Panc1 (cell line): ENCODE measurements around the gene ATG9A. TPM values are rescaled to one million over a fixed set of nuclear protein-coding genes. Genes with fewer than 3 reads are reported as not detected.
"Not testable (repeated sequence)": the region's sequence is repeated elsewhere in the genome, so short reads cannot be mapped to it uniquely, and the experiment has no call there.

Source experiments
- ATAC-seq: fragments of 200-7000 bp; cut with Tn5 transposase; 2 replicates; pipeline ENCODE4 v1.9.1; 2020; ENCODE audit warnings: mild to moderate bottlenecking, moderate library complexity
- BruUV-seq: library from RNA; stranded (reverse); fragments of 400-500 nt; replicated peaks from 2 replicates; lab custom pipeline; 2021; lab: Mats Ljungman, UMichigan
- CTCF ChIA-PET: fragments of 300-600 bp; sonication (Branson Sonifier 250); formaldehyde crosslinking; loops from one replicate; lab custom pipeline; 2022; ENCODE audit warnings: antibody characterized with exemption; lab: Charles Lee
- POLR2A ChIA-PET: fragments of 300-600 bp; sonication (Branson Sonifier 250); formaldehyde crosslinking; loops from one replicate; lab custom pipeline; 2022; ENCODE audit warnings: antibody characterized with exemption; lab: Charles Lee
- DNase-seq: peaks from one replicate; pipeline ENCODE4 v3.0.0-alpha.2; 2010; ENCODE audit warnings: low read depth, low spot score
- H3K27ac ChIP-seq: 2 replicates; pipeline ENCODE4 v1.5.1; 2011; ENCODE audit warnings: mild to moderate bottlenecking, low read length, inconsistent platforms
- H3K27me3 ChIP-seq: fragments of 200-500 bp; sonication (Bioruptor generic); 2 replicates; pipeline ENCODE4 v1.6.0; 2014; ENCODE audit warnings: low read length, inconsistent platforms; ENCODE audit not compliant: control insufficient read depth, insufficient read depth
- H3K36me3 ChIP-seq: fragments of 200-500 bp; sonication (Bioruptor generic); 2 replicates; pipeline ENCODE4 v1.5.1; 2014; ENCODE audit warnings: inconsistent platforms, mild to moderate bottlenecking, low read length, moderate library complexity; ENCODE audit not compliant: control insufficient read depth, insufficient read depth
- H3K4me1 ChIP-seq: 2 replicates; pipeline ENCODE4 v1.5.1; 2011; ENCODE audit warnings: inconsistent platforms, mild to moderate bottlenecking, low read length, moderate library complexity; ENCODE audit not compliant: control insufficient read depth, insufficient read depth
- H3K4me3 ChIP-seq, 2 experiments: 2 replicates each; pipeline ENCODE4 v1.5.1; 2011 to 2012; ENCODE audit warnings: low read depth in 2 of 2, low read length in 2 of 2, mild to moderate bottlenecking in 2 of 2, inconsistent platforms in 1 of 2, moderate library complexity in 1 of 2
- H3K9me3 ChIP-seq: fragments of 200-500 bp; sonication (Bioruptor generic); 2 replicates; pipeline ENCODE4 v1.5.1; 2014; ENCODE audit warnings: low read depth, mild to moderate bottlenecking, inconsistent platforms, low read length, moderate library complexity; ENCODE audit not compliant: control insufficient read depth, insufficient read depth
- CTCF ChIP-seq: fragments of 450-650 bp; IDR thresholded peaks from 2 replicates; pipeline ENCODE4 v1.5.1; 2017; ENCODE audit warnings: mild to moderate bottlenecking
- POLR2AphosphoS5 ChIP-seq: IDR thresholded peaks from 2 replicates; pipeline ENCODE4 v1.6.1; 2012; ENCODE audit warnings: mild to moderate bottlenecking, low read depth, low read length, moderate library complexity
- REST ChIP-seq, 2 experiments: IDR thresholded peaks; 2 replicates each; pipeline ENCODE4 v1.6.1; 2011 to 2012; ENCODE audit warnings: low read depth in 2 of 2, control low read depth in 1 of 2, low read length in 1 of 2, mild to moderate bottlenecking in 1 of 2, moderate library complexity in 1 of 2; ENCODE audit not compliant: insufficient read depth in 1 of 2
- SIN3A ChIP-seq: IDR thresholded peaks from 2 replicates; pipeline ENCODE4 v1.6.1; 2012; ENCODE audit warnings: low read depth, mild to moderate bottlenecking, low read length, moderate library complexity, borderline replicate concordance; ENCODE audit not compliant: insufficient read depth
- TCF7L2 ChIP-seq: IDR thresholded peaks from 2 replicates; pipeline ENCODE4 v1.6.1; 2011; ENCODE audit warnings: mild to moderate bottlenecking, low read depth, low read length, inconsistent platforms
- in situ Hi-C: cut with HindIII; loops from 2 replicates; pipeline ENCODE4 v1.10.0; 2016; ENCODE audit warnings: low sequenced_read_pairs, low pct_unique_long_range_greater_than_20kb
- intact Hi-C: fragments of 100-400 bp; cut with micrococcal nuclease; formaldehyde crosslinking; loops from one replicate; pipeline ENCODE4 v1.10.0; 2022; ENCODE audit not compliant: unreplicated experiment
- total RNA-seq: library from RNA; stranded (reverse); gene quantifications from one replicate; pipeline ENCODE4 v1.2.1, GENCODE V29; 2021; ENCODE audit not compliant: unreplicated experiment

ATG9A gene
- total RNA-seq, 1 experiment from 2014 or later: 75.1 TPM

GRCh38 chr2:219205165-219205538 is 24.3 kb downstream of the ATG9A start:
- intact Hi-C loops (no loop called here), in situ Hi-C loops (no loop called here)
- Histone ChIP-seq H3K9me3 (no peaks in the 10 kb centered on the region), H3K27ac (no peak overlapping the region), H3K4me3 (no peak overlapping the region), H3K4me1 (peaks cover 16% of the 10 kb centered on the region), H3K27me3 (no peaks in the 10 kb centered on the region), H3K36me3 (0 out of 2 replicates have a peak, but pooled peaks cover 2% of the 10 kb centered on the region)
- CTCF ChIA-PET: no interaction called here
- BruUV-seq: no TSS peak
- DNase-seq (no peak), ATAC-seq (no peak)
- POLR2A ChIA-PET: no interaction called here
- TF ChIP-seq CTCF: no peak
- no peak for TF ChIP-seq SIN3A
- TF ChIP-seq POLR2AphosphoS5: no peak
- TF ChIP-seq REST (IDR thresholded peaks at IDR 0.05; ENCODE audit: insufficient read depth in 1 of 2, low read depth in 2 of 2, low read length in 1 of 2): no peak
- TF ChIP-seq TCF7L2: no peak

- Histone ChIP-seq H3K27me3 (no peaks in the 10 kb centered on the region), H3K4me3 (no peak overlapping the region), H3K4me1 (peaks cover 16% of the 10 kb centered on the region), H3K9me3 (no peaks in the 10 kb centered on the region), H3K36me3 (0 out of 2 replicates have a peak, but pooled peaks cover 2% of the 10 kb centered on the region), H3K27ac (no peak overlapping the region)
- no peak for ATAC-seq
- TF ChIP-seq REST (IDR thresholded peaks at IDR 0.05; ENCODE audit: insufficient read depth in 1 of 2, low read depth in 2 of 2, low read length in 1 of 2): no peak
- TF ChIP-seq POLR2AphosphoS5: no peak
- no peak for TF ChIP-seq SIN3A
- TF ChIP-seq CTCF: no peak
- no peak for TF ChIP-seq TCF7L2
- DNase-seq: no peak
- in situ Hi-C loops: no loop called here
- ChIA-PET CTCF (no interaction called here), POLR2A (no interaction called here)
- BruUV-seq: no TSS peak
- intact Hi-C loops: no loop called here
Observed at GRCh38 chr2:219204425-219205164, 24.8 kb downstream of the ATG9A start.

GRCh38 chr2:219201331-219201730 is 28.1 kb downstream of the ATG9A start:
- H3K9me3 ChIP-seq, intact Hi-C loops, H3K4me1 ChIP-seq, H3K27ac ChIP-seq, ATAC-seq, BruUV-seq, in situ Hi-C loops, H3K4me3 ChIP-seq, H3K27me3 ChIP-seq, H3K36me3 ChIP-seq, DNase-seq: not testable (repeated sequence)
- ChIA-PET CTCF (interaction anchor here (0.6 kb wide), 1 partner anchor 10 kb away, joined by 6 read pairs; no protein-coding TSS in a partner anchor), POLR2A (interaction anchor here (0.6 kb wide), 1 partner anchor 32 kb away, joined by 3 read pairs; the partner anchor contains the start of gene SLC23A3)
